HepG2 (cell line): ENCODE data around the gene TUBG2. TPM values are rescaled to one million over a fixed set of nuclear protein-coding genes. Genes with fewer than 3 reads are reported as not detected.

ENCODE experiments used
- CENPT ChIP-seq: sonication (generic); formaldehyde crosslinking; IDR thresholded peaks from 2 replicates; pipeline ENCODE4 v1.8.0; 2022; ENCODE audit warnings: low read depth, mild to moderate bottlenecking, moderate library complexity, missing genetic modification reagents
- CREM ChIP-seq, 2 experiments: sonication (generic) in 1 of 2; formaldehyde crosslinking in 1 of 2; IDR thresholded peaks; 2 replicates each; pipeline versions ENCODE4 v1.4.0 to v1.6.1; 2016 to 2020; ENCODE audit warnings: antibody characterized with exemption in 1 of 2, mild to moderate bottlenecking in 1 of 2, missing genetic modification reagents in 1 of 2
- FOSL2 ChIP-seq: sonication (generic); formaldehyde crosslinking; IDR thresholded peaks from 2 replicates; pipeline ENCODE4 v1.4.0; 2020; ENCODE audit warnings: missing genetic modification reagents
- FOXK1 ChIP-seq: sonication (generic); formaldehyde crosslinking; IDR thresholded peaks from 2 replicates; pipeline ENCODE4 v1.4.0; 2020; ENCODE audit warnings: low read depth, missing genetic modification reagents, borderline replicate concordance
- HIVEP1 ChIP-seq: sonication (generic); formaldehyde crosslinking; IDR thresholded peaks from 2 replicates; pipeline ENCODE4 v1.4.0; 2020; ENCODE audit warnings: mild to moderate bottlenecking, missing genetic modification reagents
- PHF5A ChIP-seq: IDR thresholded peaks from one replicate; pipeline ENCODE4 v1.6.1; 2018; ENCODE audit warnings: low read depth, missing genetic modification reagents; ENCODE audit not compliant: unreplicated experiment
- REXO4 ChIP-seq: sonication (generic); formaldehyde crosslinking; IDR thresholded peaks from 2 replicates; pipeline ENCODE4 v1.8.0; 2022; ENCODE audit warnings: missing genetic modification reagents, mild to moderate bottlenecking, borderline replicate concordance
- TMF1 ChIP-seq: sonication (generic); formaldehyde crosslinking; IDR thresholded peaks from 2 replicates; pipeline ENCODE4 v1.8.1; 2022; ENCODE audit warnings: low read depth, missing genetic modification reagents
- ZC3H13 ChIP-seq: sonication (generic); formaldehyde crosslinking; IDR thresholded peaks from 2 replicates; pipeline ENCODE4 v1.8.1; 2023; ENCODE audit warnings: mild to moderate bottlenecking, missing genetic modification reagents, moderate library complexity
- ZNF546 ChIP-seq: sonication (generic); formaldehyde crosslinking; conservative IDR thresholded peaks from 2 replicates; pipeline ENCODE4 v1.8.1; 2023; ENCODE audit warnings: mild to moderate bottlenecking, missing genetic modification reagents
- ZNF839 ChIP-seq: sonication (generic); formaldehyde crosslinking; IDR thresholded peaks from 2 replicates; pipeline ENCODE4 v1.4.0; 2020; ENCODE audit warnings: missing genetic modification reagents, mild to moderate bottlenecking, borderline replicate concordance
- polyA plus RNA-seq, 8 experiments: library from polyadenylated mRNA; depleted of rRNA in 3 of 8; stranded (reverse) in 7 of 8; unstranded in 1 of 8; fragments of >200 nt; fragmentation: Illumina TruSeq in 4 of 8; extraction: Trizol in 4 of 8; gene quantifications; 2 replicates each; pipeline versions ENCODE4 v1.2.1 to v1.2.3, GENCODE V29; 2011 to 2016; ENCODE audit warnings: low read depth in 4 of 8, missing spikeins in 1 of 8, mixed read lengths in 1 of 8; ENCODE audit not compliant: insufficient read depth in 1 of 8
- total RNA-seq, 5 experiments: library from RNA; depleted of rRNA; stranded (reverse); fragments of >200 nt; fragmentation: Illumina TruSeq; extraction: Trizol; gene quantifications; 2 replicates each; pipeline ENCODE4 v1.2.3, GENCODE V29; 2016; ENCODE audit warnings: low read depth in 1 of 5
- TF ChIP-seq, protein P1 (sequence below): sonication (generic); formaldehyde crosslinking; IDR thresholded peaks from 2 replicates; pipeline ENCODE4 v1.8.0; 2022; ENCODE audit warnings: missing genetic modification reagents, mild to moderate bottlenecking, borderline replicate concordance
- TF ChIP-seq, protein P2 (sequence below): sonication (generic); formaldehyde crosslinking; IDR thresholded peaks from 2 replicates; pipeline ENCODE4 v1.5.1; 2020; ENCODE audit warnings: missing genetic modification reagents, mild to moderate bottlenecking, borderline replicate concordance
- TF ChIP-seq, protein P3 (sequence below): sonication (generic); formaldehyde crosslinking; conservative IDR thresholded peaks from 2 replicates; pipeline ENCODE4 v1.5.0; 2020; ENCODE audit warnings: missing genetic modification reagents
- TF ChIP-seq, protein P4 (sequence below): sonication (generic); formaldehyde crosslinking; IDR thresholded peaks from 2 replicates; pipeline ENCODE4 v1.4.0; 2020; ENCODE audit warnings: missing genetic modification reagents, mild to moderate bottlenecking, borderline replicate concordance
- TF ChIP-seq, protein P5 (sequence below): sonication (generic); formaldehyde crosslinking; IDR thresholded peaks from 2 replicates; pipeline ENCODE4 v1.4.0; 2020; ENCODE audit warnings: mild to moderate bottlenecking, missing genetic modification reagents

TUBG2 gene
- total and polyA plus RNA-seq, 2 of the 13 experiments (the other 11 are each of a cell fraction or from before 2014, with no cell fraction given): 16.0 to 42.3 TPM

DNA sequence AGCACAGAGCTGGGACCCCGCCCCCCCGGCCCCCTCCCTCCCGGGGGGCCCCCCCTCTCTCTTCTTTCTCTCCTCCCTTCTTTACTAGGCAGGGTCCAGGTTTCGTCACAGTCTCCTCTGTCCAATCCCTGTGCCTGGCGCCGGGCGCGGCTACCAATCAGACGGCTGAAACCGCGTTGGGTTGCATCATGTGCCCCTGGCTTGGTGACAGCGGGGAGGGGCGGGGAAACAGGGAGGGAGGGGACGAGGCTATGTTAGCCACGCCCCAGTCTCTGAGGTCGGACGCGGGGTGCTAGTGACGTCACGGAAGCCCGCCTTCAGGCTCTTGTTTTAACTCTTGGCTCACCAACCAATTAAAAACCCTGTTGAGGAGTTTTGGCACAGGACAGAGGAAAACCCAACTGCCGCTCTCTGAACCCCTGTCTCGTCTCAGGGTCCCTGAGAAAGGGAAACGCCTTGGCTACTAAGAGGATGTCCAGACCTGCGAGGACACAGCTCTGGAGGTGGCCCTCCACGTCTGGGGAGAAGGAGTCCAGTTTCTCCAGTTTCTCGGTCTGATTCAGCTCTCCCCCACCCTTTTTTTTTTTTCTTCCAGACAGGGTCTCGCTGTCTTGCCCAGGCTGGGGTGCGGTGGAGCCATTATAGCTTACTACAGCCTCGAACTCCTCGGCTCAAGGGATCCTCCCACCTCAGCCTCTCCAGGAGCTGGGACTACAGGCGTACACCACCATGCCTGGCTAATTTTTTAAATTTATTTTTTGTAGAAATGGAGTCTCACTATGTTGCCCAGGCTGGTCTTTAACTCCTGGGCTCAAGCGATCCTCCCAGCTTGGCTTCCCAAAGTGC is 18.2 kb downstream of the TUBG2 start (continued):
- TF ChIP-seq REXO4: no peak
- TF ChIP-seq, protein P1, sequence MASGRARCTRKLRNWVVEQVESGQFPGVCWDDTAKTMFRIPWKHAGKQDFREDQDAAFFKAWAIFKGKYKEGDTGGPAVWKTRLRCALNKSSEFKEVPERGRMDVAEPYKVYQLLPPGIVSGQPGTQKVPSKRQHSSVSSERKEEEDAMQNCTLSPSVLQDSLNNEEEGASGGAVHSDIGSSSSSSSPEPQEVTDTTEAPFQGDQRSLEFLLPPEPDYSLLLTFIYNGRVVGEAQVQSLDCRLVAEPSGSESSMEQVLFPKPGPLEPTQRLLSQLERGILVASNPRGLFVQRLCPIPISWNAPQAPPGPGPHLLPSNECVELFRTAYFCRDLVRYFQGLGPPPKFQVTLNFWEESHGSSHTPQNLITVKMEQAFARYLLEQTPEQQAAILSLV (CRISPR knock-in tag): no peak
- TF ChIP-seq ZC3H13 (CRISPR knock-in tag): no peak
- TF ChIP-seq ZNF839 (CRISPR knock-in tag): no peak
- TF ChIP-seq PHF5A (CRISPR knock-in tag): no peak
- TF ChIP-seq FOSL2 (CRISPR knock-in tag): peak; percentile 49
- TF ChIP-seq, protein P2, sequence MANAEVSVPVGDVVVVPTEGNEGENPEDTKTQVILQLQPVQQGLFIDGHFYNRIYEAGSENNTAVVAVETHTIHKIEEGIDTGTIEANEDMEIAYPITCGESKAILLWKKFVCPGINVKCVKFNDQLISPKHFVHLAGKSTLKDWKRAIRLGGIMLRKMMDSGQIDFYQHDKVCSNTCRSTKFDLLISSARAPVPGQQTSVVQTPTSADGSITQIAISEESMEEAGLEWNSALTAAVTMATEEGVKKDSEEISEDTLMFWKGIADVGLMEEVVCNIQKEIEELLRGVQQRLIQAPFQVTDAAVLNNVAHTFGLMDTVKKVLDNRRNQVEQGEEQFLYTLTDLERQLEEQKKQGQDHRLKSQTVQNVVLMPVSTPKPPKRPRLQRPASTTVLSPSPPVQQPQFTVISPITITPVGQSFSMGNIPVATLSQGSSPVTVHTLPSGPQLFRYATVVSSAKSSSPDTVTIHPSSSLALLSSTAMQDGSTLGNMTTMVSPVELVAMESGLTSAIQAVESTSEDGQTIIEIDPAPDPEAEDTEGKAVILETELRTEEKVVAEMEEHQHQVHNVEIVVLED (CRISPR knock-in tag): no peak; the same call in 1 of the 2 replicates
- no peak for TF ChIP-seq CENPT (CRISPR knock-in tag)
- TF ChIP-seq, protein P3, sequence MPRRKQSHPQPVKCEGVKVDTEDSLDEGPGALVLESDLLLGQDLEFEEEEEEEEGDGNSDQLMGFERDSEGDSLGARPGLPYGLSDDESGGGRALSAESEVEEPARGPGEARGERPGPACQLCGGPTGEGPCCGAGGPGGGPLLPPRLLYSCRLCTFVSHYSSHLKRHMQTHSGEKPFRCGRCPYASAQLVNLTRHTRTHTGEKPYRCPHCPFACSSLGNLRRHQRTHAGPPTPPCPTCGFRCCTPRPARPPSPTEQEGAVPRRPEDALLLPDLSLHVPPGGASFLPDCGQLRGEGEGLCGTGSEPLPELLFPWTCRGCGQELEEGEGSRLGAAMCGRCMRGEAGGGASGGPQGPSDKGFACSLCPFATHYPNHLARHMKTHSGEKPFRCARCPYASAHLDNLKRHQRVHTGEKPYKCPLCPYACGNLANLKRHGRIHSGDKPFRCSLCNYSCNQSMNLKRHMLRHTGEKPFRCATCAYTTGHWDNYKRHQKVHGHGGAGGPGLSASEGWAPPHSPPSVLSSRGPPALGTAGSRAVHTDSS (CRISPR knock-in tag): no peak
- no peak for TF ChIP-seq HIVEP1
- TF ChIP-seq, protein P4, sequence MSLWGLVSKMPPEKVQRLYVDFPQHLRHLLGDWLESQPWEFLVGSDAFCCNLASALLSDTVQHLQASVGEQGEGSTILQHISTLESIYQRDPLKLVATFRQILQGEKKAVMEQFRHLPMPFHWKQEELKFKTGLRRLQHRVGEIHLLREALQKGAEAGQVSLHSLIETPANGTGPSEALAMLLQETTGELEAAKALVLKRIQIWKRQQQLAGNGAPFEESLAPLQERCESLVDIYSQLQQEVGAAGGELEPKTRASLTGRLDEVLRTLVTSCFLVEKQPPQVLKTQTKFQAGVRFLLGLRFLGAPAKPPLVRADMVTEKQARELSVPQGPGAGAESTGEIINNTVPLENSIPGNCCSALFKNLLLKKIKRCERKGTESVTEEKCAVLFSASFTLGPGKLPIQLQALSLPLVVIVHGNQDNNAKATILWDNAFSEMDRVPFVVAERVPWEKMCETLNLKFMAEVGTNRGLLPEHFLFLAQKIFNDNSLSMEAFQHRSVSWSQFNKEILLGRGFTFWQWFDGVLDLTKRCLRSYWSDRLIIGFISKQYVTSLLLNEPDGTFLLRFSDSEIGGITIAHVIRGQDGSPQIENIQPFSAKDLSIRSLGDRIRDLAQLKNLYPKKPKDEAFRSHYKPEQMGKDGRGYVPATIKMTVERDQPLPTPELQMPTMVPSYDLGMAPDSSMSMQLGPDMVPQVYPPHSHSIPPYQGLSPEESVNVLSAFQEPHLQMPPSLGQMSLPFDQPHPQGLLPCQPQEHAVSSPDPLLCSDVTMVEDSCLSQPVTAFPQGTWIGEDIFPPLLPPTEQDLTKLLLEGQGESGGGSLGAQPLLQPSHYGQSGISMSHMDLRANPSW: no peak
- peak; percentile 75; the same call in 1 of the 2 replicates for TF ChIP-seq FOXK1 (CRISPR knock-in tag)
- TF ChIP-seq TMF1 (CRISPR knock-in tag): no peak
- TF ChIP-seq CREM (IDR thresholded peaks at IDR 0.05): peak; percentile 95
- TF ChIP-seq CREM (CRISPR knock-in tag; IDR thresholded peaks at IDR 0.05): no peak; the same call in 1 of the 2 replicates
- TF ChIP-seq, protein P5, sequence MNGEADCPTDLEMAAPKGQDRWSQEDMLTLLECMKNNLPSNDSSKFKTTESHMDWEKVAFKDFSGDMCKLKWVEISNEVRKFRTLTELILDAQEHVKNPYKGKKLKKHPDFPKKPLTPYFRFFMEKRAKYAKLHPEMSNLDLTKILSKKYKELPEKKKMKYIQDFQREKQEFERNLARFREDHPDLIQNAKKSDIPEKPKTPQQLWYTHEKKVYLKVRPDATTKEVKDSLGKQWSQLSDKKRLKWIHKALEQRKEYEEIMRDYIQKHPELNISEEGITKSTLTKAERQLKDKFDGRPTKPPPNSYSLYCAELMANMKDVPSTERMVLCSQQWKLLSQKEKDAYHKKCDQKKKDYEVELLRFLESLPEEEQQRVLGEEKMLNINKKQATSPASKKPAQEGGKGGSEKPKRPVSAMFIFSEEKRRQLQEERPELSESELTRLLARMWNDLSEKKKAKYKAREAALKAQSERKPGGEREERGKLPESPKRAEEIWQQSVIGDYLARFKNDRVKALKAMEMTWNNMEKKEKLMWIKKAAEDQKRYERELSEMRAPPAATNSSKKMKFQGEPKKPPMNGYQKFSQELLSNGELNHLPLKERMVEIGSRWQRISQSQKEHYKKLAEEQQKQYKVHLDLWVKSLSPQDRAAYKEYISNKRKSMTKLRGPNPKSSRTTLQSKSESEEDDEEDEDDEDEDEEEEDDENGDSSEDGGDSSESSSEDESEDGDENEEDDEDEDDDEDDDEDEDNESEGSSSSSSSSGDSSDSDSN (CRISPR knock-in tag): no peak
- TF ChIP-seq ZNF546 (CRISPR knock-in tag): no peak; the same call in 1 of the 2 replicates
